Iris pigment epithelial cell (primary cell): Measurements from ENCODE around the gene SSBP1.
"Not testable (repeated sequence)": the region's sequence is repeated elsewhere in the genome, so short reads cannot be mapped to it uniquely, and the experiment has no call there.

ENCODE experiments used
- DNase-seq: peaks from one replicate; pipeline ENCODE4 v3.0.0-alpha.2; 2011; ENCODE audit warnings: low read depth

SSBP1 gene, protein sequence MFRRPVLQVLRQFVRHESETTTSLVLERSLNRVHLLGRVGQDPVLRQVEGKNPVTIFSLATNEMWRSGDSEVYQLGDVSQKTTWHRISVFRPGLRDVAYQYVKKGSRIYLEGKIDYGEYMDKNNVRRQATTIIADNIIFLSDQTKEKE

DNA sequence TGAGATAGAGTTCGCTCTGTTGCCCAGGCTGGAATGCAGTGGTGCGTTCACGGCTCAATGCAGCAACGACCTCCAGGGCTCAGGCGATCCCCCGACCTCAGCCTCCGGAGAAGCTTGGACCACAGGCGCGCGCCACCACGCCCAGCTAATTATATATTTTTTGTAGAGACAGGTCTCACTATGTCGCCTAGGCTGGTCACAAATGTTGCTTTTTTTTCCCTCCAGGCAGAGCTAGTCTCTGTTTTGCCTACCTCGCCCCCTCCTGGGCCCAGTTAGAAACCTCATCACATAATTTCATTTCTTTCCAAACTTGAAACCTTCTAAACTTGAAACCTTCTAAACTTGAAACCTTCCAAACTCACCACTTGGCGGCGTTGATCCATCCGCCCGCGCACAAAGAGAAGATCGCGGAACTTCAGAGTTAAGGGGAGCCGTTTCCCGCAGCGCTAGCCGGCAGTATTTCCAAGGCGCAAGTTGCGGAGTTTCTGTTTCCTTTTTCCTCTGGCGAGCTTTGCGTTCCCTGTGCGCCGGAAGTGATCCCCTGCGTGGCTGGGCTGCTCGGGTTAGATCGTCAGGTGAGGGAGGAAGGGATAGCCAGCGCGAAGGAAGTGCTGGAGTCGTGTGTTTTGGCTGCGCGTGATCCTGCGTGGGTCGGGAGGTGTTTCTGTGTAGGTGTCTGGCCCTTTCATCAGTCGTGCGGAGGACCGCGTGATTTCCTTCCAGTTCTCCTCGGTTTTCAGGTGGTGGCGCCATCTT, at the start of gene SSBP1:
TSS of gene SSBP1 (plus strand) at position 523 of the 756 bp plus-strand sequence. CDS start 809 bp downstream, outside the sequence.
- DNase-seq, result peak; percentile 98

DNA sequence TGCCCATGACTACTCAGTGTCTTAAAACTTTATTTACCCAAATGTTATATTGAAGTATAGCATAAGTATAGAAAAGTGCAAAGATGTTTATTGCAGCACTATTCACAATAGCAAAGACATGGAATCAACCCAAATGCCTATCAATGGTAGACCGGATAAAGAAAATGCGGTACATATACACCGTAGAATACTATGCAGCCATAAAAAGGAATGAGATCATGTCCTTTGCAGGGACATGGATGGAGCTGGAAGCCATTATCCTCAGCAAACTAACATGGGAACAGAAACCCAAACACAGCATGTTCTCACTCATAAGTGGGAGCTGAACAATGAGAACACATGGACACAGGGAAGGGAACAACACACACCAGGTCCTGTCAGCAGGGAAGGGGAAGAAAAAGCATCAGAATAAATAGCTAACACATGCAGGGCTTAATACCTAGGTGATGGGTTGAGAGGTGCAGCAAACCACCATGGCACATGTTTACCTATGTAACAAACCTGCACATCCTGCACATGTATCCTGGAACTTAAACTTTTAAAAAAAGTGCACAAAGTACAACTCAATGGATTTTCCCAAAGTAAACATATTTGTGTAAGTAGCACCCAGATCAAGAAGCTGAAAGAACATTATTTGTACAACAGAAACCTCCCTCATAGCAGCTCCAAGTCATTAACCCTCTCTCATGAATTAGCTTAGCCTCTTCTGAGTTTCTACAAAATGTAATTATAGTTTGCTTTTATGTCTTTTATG, 48.9 kb upstream of the SSBP1 start:
- DNase-seq, result not testable (repeated sequence)

DNA sequence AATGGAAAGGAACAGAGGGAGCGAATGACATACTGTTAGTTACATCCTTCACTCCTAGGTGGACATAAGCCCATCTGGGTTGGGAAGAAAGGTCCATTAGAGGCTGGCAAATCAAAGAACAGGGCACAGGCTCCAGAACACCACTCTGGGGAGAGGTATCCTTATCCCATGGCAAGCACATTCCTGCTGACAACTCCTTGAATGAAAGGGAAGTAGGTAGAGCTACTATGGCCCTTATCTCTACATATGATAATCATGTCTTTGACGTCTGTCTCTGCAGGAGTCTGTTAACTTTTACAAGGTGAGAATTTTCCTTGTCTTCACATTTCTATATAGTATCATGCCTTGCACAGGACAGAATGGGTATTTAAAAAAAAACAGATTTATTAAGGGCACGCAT, 46.6 kb upstream of the SSBP1 start:
- no peak for DNase-seq

GRCh38 chr7:141691961-141692360, 46.2 kb upstream of the SSBP1 start:
- DNase-seq, result no peak

- DNase-seq, result no peak
These were observed 45.1 kb upstream of the SSBP1 start for GRCh38 chr7:141693082-141693481.

DNA sequence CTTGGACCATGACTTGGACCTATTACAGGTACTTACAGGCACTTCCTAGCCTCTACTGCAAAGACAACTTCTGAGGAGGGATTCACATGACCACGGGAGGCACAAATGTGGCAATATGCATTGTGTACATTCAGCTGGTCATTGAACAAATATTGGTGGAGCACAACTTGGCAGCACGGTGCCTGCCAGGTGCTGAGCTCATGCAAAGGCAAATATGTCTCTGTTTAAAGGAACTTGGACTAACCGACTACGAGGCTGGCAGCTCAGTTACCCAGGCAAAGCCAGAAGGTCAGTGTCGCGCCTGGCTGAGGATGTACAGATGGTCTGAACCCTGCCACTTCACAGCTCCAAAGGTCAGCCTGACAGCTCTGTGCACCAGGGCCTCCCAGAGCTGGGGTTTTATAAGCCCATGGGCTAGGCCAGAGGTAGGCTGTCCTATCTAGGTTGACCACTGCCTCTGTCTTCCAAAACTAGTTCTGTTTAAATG, 42.3 kb upstream of the SSBP1 start:
- no peak for DNase-seq

DNA sequence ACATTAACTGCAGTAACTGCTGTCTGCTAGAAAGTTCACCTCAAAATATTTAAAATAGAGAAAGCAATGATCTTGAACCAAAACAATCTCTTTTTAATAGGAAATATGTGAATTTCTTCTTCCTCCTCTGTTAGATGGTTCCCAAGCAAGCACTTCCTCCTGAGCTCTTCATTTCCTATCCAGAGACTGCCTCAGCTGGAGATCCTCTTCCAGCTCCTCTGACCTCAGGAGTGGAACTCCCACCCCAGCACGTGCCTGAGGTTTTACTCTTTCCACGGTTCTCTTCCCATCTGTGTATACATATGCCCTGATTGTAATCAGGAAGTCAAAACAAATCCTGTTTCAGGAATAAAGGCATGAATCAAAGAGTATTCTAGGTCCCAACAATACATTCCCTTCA, 41.8 kb upstream of the SSBP1 start:
- DNase-seq, result no peak

DNA sequence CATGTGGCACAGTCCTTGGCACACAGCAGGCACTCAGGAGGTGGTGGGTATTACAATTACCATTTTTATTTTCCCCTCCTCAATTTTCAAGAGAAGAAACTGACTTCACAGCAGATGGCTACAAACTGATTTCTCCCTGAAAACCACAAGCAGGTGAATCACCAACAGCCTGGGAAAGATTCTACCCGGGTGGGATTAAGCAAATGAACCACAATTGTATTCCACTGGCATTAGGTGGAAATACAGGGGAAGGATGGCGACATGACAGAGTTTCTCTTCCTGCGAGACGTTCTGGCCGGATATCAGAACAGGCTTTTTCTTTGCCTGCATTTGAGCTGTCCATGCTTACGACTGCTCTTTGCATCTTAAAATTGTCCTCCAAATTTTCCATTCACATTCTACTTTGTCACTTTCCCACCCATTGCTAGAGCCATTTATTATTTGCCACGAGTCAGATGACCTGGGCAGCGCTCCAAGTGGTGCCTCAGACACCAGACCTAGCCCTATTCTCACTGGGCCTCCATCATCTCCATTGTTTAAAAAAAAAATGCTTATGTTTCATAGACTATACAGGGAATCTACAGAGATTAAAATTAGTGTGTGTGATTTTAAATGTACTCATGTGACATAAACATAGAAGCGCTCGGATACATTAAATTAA, 40.8 kb upstream of the SSBP1 start:
- DNase-seq, result peak; percentile 72

DNA sequence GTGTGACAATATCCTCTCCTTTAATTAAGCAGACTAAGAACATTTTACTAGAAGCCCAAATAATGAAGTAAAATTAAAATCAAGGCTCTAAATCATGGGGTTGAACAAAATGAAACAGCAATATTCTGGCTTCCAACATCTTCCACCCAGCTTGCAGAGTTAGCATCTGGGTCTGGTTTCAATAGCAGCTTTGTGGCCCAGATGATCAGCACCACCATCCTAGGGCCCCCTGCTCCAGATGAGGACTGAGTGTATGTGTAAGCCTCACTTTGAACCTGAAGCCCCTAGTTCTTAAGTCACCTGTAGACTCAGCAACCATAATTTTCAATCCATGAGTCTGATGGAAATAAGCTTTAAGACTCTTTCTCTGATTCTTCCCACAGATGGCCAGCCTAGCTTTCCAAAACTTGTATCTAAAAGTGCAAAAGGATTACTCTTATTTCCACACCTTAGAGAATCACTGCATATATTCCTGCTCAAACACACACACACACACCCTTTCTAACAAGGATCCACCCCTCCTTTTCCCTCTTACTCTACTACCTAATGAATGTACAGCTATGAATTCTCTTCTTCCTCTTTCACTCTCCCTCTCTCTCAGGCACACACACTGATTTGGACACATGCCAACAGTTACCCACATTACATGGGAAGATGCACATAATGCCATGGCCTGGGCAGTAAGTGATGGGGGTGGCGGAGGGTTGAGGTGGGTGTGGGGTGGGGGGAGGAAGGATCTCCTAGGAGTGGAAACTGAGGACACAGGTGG, 39.7 kb upstream of the SSBP1 start:
- DNase-seq, result no peak

- no peak for DNase-seq
These were observed 38.3 kb upstream of the SSBP1 start for GRCh38 chr7:141699860-141700259.

GRCh38 chr7:141700296-141700847, 37.8 kb upstream of the SSBP1 start:
- DNase-seq, result no peak

- peak; percentile 20 for DNase-seq
These were observed 37.2 kb upstream of the SSBP1 start for GRCh38 chr7:141700848-141701371.

DNA sequence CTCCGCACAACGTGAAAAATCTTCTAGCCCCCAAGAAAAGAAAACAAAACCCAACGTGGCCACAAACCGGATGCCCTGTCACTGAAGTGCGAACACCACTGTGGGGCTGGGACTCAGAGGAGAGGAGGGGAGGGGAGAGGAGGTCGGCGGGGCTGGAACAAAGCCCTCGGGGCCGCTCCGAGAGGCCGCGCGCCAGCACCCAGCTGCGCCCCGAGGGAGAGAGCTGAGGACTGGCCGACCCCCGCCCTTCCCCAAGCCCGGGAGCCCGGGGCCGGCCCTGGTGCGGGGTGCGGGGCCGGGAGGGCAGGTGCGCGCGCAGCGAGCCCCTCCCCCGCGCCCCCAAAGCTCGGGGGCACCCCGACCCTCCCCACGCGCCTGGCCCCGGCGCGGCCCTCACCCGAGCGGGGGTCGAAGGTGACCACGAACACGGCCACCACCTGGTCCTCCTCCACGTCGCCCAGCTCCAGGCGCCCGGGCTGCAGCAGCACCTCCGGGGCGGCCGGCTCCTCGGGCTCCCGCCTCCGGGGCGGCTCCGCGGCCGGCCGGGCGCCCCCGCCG, 36.6 kb upstream of the SSBP1 start:
- no peak for DNase-seq

- DNase-seq, result peak; percentile 35
These were observed 36.1 kb upstream of the SSBP1 start, which contains the start of gene DENND11 for GRCh38 chr7:141702047-141702567. Gene DENND11, minus strand, starts transcription at chr7:141702166. Its CDS starts 13 bp downstream, at chr7:141702153.

- DNase-seq, result no peak
These were observed 35.3 kb upstream of the SSBP1 start for GRCh38 chr7:141702892-141703291.

- DNase-seq, result no peak
These were observed 34.0 kb upstream of the SSBP1 start for GRCh38 chr7:141704112-141704511.

GRCh38 chr7:141704741-141705140, 33.4 kb upstream of the SSBP1 start:
- no peak for DNase-seq

GRCh38 chr7:141706239-141707064, 31.7 kb upstream of the SSBP1 start:
- DNase-seq, result no peak

DNA sequence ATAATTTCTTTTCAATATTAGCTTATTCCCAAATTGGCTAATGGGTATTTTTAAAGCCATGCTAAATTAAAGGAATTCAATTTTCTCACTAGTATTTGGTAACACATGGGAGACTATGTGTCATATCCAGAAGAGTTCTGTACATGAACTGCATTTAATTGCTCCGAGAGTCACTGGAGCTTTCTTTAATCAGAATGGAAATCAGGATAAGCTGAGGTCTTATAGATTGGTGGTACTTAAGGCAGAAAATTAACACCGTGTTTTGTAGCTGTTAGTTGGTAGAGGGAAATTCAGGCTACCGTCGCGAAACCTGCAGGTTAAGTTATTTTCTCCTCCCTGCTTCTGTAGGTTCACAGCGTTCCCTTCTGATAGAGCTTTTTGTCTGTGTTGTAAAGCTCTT, 29.8 kb upstream of the SSBP1 start, which contains the start of gene WEE2:
TSS of gene WEE2 (plus strand) at position 3 of the 400 bp plus-strand sequence. CDS start 406 bp downstream, outside the sequence.
- DNase-seq, result no peak
